ENCODE measurements around the gene DACT1. TPM values are rescaled to one million over a fixed set of nuclear protein-coding genes. Genes with fewer than 3 reads are reported as not detected.
A peak's percentile ranks its signal among the peaks of the same experiment; 100 is the strongest.

The DACT1 gene
- total and polyA plus RNA-seq, 10 of the 15 experiments (the other 5 are each of a cell fraction or from before 2014, with no cell fraction given): 0.13 to 2.9 (median 0.91) TPM

GRCh38 chr14:58635091-58635830 lies 2.5 kb upstream of the DACT1 start:
- peaks cover 9% of the 10 kb centered on the region for H3K4me1 ChIP-seq (ENCODE audit: control insufficient read depth, insufficient read depth, low read length)
- FAIRE-seq (peak; percentile 69), ATAC-seq (0 out of 3 replicates have a peak, but pooled peaks have one; percentile 3), DNase-seq (ENCODE audit: low read depth, low spot score) (no peak)
- no TSS peak for BruUV-seq (replicated peaks)
- ChIA-PET POLR2A (no interaction called here), SMC1A (ENCODE audit: uncharacterized antibody, unreplicated experiment) (interaction anchor here (0.6 to 10.7 kb wide), 22 partner anchors 9 to 742 kb away, joined by 3 to 150 read pairs (median 4); no protein-coding TSS in a partner anchor), CTCF (interaction anchor here (0.5 to 8.9 kb wide), 18 partner anchors 9 to 942 kb away, joined by 3 to 95 read pairs (median 4); no protein-coding TSS in a partner anchor), RAD21 (ENCODE audit: unreplicated experiment) (interaction anchor here (1.0 to 5.9 kb wide), 11 partner anchors 16 to 420 kb away, joined by 3 to 71 read pairs (median 4); no protein-coding TSS in a partner anchor)
- intact Hi-C loops (cut with micrococcal nuclease; ENCODE audit: unreplicated experiment): loop anchor here (5.0 kb wide), 1 partner anchor 73 kb away; no protein-coding TSS in a partner anchor
- no peaks in the 10 kb centered on the region for H3K79me2 ChIP-seq (ENCODE audit: control insufficient read depth, insufficient read depth, low read length)
- no peaks in the 10 kb centered on the region for H3K9me3 ChIP-seq (replicated peaks; ENCODE audit: control insufficient read depth, insufficient read depth, low read length)
- H3K9ac ChIP-seq (ENCODE audit: control insufficient read depth, insufficient read depth, low read length): no peak overlapping the region
- no peak overlapping the region for H3K27ac ChIP-seq (ENCODE audit: control insufficient read depth, insufficient read depth)
- WGBS (ENCODE audit: insufficient coverage, insufficient replicate concordance, low lambda C conversion rate, missing lambda C conversion rate): 49% methylated on average over 8 of the region's 8 CpGs
- peaks cover 0 to 8% of the 10 kb centered on the region in 2 experiments; a peak in 2 of 4 replicates for H3K27me3 ChIP-seq (replicated peaks in 1 of 2; ENCODE audit: control insufficient read depth in 2 of 2, insufficient read depth in 2 of 2, low read length in 1 of 2)
- TF ChIP-seq MLLT1 (IDR thresholded peaks at IDR 0.05) (0 out of 2 replicates have a peak, but pooled peaks have one; percentile 30), IKZF2 (IDR thresholded peaks at IDR 0.05) (peak; percentile 33 to 38; a peak in 2 of 4 replicates), MTA2 (IDR thresholded peaks at IDR 0.05; ENCODE audit: low read depth) (0 out of 2 replicates have a peak, but pooled peaks have one; percentile 19), RB1 (IDR thresholded peaks at IDR 0.05; ENCODE audit: borderline replicate concordance) (no peak), YY1 (IDR thresholded peaks at IDR 0.05; ENCODE audit: low read depth, low read length) (no peak), SPI1 (IDR thresholded peaks at IDR 0.05; ENCODE audit: borderline replicate concordance, insufficient read depth, low read depth, low read length) (peak; percentile 46; the same call in 1 of the 2 replicates), SUPT20H (IDR thresholded peaks at IDR 0.05; ENCODE audit: borderline replicate concordance, control insufficient read depth, low read depth, low read length) (no peak), RAD21 (IDR thresholded peaks at IDR 0.05; ENCODE audit: insufficient read depth, low read depth, low read length) (peak; percentile 22; the same call in 1 of the 2 replicates), YBX1 (IDR thresholded peaks at IDR 0.05) (no peak), NR2C2 (IDR thresholded peaks at IDR 0.05; ENCODE audit: borderline replicate concordance, control insufficient read depth, insufficient read length, low read depth) (no peak), TARDBP (IDR thresholded peaks at IDR 0.05; ENCODE audit: borderline replicate concordance) (no peak)
- TF ChIP-seq, protein P1, sequence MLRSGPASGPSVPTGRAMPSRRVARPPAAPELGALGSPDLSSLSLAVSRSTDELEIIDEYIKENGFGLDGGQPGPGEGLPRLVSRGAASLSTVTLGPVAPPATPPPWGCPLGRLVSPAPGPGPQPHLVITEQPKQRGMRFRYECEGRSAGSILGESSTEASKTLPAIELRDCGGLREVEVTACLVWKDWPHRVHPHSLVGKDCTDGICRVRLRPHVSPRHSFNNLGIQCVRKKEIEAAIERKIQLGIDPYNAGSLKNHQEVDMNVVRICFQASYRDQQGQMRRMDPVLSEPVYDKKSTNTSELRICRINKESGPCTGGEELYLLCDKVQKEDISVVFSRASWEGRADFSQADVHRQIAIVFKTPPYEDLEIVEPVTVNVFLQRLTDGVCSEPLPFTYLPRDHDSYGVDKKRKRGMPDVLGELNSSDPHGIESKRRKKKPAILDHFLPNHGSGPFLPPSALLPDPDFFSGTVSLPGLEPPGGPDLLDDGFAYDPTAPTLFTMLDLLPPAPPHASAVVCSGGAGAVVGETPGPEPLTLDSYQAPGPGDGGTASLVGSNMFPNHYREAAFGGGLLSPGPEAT (IDR thresholded peaks at IDR 0.05; ENCODE audit: low read depth): peak; percentile 29; the same call in 1 of the 2 replicates
- peak overlapping the region; percentile 59 for H3K4me2 ChIP-seq (ENCODE audit: control insufficient read depth, insufficient read depth)
- in situ Hi-C loops (cut with MboI): no loop called here
- H3K36me3 ChIP-seq (ENCODE audit: control insufficient read depth in 2 of 2, insufficient read depth in 2 of 2, low read length in 1 of 2): no peaks in the 10 kb centered on the region
- no peak overlapping the region for H3K4me3 ChIP-seq
- no peaks in the 10 kb centered on the region for H4K20me1 ChIP-seq (ENCODE audit: control insufficient read depth, insufficient read depth)
- peak overlapping the region; percentile 71 for H2AFZ ChIP-seq (ENCODE audit: control insufficient read depth, low read depth, low read length)
